Measurements from ENCODE around the gene ZCWPW1.
A peak's percentile ranks its signal among the peaks of the same experiment; 100 is the strongest.

DNA sequence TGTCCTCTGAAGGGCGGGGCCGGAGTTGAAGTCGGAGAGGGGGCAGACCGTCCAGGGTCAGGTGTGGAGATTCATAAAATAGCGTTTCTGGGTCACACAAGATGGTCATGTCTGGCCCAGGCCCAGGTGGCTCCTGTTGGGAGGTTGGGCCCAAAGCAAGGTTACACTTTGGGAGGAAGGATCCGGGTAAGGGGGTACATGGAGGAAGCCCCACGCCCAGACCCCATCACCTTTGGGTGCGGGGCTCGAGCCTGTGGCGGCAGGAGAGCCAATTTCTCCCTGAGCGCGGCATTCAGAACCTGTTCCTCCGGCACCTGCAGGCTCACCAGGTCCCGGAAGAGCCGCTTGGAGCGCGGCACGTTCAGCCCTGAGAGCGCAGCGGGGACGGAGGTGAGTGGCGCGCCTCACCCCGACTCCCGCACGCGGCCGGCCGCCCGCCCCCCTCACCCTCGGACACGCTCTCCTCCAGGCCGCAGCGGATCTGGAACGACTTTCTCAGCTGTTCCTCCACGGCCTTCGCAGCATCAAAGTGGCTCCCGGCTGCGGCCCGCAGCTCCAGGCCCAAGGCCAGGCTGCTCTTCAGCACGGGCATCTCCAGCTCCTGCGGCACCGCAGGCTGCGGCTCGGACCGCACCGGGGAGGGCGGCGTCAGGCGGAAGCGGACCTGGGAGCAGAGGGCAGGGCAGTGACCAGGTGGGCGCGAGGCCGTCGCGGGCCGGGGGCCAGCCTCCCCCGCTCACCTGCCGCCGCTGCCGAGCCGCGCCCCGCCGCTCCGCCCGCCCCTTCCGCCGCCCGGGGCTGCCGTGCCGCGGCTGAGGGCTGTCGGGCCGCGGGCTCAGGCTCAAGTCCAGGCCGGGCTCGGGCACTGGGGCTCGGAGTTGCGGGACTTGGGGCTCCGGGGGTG lies 7.2 kb upstream of the ZCWPW1 start:
- TF ChIP-seq, protein P1, sequence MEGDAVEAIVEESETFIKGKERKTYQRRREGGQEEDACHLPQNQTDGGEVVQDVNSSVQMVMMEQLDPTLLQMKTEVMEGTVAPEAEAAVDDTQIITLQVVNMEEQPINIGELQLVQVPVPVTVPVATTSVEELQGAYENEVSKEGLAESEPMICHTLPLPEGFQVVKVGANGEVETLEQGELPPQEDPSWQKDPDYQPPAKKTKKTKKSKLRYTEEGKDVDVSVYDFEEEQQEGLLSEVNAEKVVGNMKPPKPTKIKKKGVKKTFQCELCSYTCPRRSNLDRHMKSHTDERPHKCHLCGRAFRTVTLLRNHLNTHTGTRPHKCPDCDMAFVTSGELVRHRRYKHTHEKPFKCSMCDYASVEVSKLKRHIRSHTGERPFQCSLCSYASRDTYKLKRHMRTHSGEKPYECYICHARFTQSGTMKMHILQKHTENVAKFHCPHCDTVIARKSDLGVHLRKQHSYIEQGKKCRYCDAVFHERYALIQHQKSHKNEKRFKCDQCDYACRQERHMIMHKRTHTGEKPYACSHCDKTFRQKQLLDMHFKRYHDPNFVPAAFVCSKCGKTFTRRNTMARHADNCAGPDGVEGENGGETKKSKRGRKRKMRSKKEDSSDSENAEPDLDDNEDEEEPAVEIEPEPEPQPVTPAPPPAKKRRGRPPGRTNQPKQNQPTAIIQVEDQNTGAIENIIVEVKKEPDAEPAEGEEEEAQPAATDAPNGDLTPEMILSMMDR (IDR thresholded peaks at IDR 0.05): peak in 2 of 3 donors; percentile 9 to 10
- no peak for TF ChIP-seq POLR2A (IDR thresholded peaks at IDR 0.05)
